ENCODE measurements around the gene ZDHHC20.

The ZDHHC20 gene

DNA sequence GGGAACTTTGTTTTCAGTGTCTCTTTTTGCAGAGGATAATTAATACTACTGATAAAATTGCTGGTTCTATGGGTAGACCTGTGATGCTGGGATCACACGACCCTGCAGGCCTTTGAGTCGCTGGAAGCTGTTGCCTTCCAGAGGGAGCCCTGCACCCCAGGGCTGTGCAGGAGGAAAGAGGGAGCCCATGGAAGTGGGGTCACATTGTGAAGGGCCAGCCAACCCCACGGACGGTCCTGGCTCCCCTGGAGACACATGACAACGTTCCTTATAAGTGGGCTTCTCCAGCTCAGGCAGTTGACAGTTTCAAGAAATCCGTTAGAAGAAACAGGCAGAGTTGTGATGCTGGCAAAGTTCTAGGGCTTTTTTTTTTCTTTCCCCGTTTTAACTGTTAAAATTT is 98.0 kb downstream of the ZDHHC20 start:
- no peak for DNase-seq (ENCODE audit: low spot score)

DNA sequence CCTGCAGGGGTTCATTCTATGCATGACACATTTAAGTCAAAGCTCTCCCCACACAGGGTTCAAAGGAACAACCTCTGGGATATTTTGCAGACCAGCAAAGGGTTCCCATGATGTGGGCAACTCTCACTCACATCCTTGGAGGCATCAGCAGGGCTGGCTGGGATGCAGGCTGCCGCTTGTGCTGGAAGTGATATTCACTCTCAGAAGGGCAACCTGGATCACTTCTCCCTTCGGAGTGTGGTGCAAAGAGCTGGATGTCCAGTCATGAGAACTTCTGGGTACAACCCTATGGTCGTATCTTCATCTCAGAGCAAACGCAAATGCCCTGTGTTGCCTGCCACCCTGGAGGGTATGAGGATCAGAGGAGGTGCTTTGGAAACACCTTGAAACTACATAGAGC is 98.6 kb downstream of the ZDHHC20 start:
- DNase-seq (ENCODE audit: low spot score) = no peak

DNA sequence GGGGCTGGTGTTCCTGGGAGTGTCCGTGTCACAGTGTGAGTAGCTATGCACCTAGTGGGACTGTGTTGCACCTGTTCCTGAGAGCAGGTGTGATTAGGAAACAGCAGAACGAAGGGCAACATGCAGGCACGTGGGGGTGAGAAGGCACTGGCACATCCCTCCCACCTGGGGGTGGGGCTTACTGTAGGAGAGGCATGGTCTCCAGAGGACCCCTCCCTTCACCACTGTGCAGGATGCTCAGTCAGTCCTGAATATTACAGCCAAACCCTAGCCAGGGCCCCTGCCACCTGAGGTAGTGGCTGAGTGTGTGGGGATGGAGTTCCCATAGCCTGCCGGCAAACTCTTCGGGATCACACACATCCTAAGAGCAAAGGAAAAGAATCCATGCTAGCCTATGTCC is 99.2 kb downstream of the ZDHHC20 start:
- no peak for DNase-seq (ENCODE audit: low spot score)

DNA sequence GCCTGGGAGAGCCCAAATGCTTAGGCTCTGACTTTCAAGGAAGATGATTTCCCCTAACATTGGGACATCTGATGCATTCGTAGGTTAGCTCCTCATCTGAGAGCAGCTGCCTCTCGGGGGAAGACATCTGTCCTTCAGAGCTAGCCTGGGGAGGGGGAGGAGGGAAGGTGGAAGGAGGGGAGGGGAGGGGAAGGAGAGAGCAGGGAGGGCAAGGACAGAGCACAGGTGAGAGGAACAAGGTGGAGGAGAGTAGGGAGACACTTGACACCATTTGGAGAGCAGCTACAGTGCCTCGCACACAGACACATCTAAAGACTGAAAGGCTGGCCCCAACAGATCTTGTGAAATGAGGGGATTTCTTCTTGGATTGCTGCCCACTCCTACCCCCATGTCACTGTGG is 103.8 kb downstream of the ZDHHC20 start:
- no peak for DNase-seq (ENCODE audit: low spot score)

DNA sequence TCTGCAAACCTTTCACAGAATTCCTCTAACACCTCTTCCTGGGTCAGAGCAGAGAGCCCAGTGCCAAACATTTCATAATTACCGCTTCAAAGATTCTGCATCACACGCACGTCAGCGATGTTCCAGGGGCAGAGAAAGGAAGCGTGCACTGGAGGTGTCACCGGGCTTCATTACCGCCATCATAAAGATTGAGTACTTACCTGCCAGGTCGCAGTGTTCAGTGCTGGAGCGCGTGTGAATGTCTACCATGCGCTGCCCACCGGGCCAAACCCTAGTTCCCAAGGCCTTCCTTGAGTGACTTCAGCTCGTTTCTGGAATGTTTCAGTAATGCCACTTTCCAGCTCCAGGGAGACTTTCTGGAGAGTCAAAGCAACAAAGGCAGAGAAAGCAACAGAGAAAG is 104.4 kb downstream of the ZDHHC20 start:
- no peak for DNase-seq (ENCODE audit: low spot score)

DNA sequence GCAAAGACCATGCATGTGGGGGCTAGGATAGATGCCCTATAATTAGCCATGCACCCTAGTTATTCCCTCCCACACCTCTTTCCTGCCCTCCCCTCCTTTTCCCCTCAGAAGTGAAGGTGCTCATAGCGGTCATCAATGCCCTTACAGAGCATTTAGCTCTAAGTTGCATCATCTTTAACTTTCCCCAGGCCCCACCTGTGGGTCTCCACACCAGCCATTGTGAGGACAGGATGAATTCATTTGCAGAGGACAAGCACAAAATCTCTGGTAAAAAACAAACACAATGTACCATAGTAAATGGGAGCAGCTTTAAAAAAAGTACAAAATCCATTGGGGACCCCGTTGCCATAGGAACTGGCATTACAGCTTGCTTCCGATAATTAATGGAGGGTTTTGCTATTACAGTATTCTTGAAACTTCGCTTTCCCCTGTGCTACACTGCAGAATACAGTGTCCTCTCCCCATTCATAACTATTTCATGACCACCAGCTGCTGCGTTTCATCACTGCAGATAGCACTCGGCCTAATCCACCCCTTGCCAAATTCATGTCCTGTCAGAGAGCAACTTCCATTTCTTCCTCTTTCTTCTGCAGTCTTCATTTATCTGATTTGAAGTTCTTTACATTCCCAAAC is 110.5 kb downstream of the ZDHHC20 start:
- no peak for DNase-seq (ENCODE audit: low spot score)

DNA sequence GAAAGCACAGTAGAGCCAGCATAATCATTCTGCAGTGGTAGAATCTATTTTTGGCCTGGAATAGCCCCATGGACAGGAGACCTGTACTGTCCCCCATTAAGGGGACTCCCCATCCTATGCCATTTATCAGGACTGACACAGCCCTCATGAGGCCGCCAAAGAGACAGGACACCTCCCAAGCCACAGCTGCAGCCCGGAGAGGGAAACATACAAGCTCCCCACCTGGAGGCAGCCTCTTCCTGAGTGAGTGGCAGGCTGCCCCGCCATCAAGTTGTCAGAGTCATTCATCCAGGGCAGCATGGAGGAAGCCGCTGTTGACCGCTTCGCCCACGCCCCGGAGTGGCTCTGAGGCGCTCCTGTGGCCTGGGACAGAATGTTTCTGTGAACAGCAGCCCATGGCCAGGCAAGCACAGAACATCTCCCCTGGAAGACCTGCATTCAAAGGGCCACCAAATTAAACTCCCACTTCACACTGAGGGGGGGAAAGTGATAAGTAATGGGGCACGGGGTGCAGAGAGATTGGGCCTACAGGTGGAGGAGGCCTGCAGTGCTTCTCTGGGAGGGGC is 111.3 kb downstream of the ZDHHC20 start:
- DNase-seq (ENCODE audit: low spot score) = no peak

DNA sequence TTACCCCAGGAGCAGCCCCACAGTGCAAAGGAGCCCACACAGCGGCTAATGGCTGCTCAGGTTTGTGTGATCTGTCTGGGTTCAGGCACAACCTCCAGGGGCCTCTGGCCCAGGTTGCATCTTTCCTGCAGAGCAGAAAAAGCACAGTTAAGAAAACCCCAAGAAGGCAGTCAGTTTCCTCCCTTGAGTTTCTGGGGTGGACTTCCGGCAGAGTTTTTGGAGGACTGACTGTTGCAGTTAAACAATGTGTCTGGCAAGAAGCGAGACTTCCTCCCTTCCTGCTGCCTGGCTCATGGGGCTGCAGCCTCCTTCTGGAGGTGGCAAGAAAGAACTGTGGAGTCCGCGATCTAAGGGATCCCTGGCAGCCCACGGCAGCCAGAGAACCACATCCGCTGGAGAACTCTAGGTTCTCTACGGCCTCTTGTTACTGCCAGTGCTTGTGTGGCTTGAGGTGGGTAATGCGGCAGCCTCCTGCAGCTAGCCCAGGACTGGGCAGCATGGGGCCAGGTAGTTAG is 114.4 kb downstream of the ZDHHC20 start:
- DNase-seq (ENCODE audit: low spot score) = no peak

DNA sequence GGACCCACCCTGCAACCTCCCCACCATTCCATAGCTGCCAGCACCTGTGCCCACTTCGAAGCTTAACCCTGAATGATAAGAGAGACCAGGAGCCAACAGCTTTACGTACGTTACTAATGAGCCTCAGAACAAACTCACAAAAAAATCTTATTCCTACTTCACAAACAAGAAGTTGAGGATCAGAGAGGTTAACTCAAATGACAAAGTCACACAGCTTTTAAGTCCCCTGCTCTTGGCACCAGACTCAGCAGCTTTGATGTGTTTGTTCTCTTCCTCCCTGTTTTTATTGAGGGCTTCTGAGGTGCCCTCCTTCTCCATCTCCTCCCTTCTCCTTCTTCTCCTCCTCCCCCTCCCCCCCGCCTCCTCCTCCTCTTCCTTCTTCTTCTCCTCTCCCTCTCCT is 115.4 kb downstream of the ZDHHC20 start:
- DNase-seq (ENCODE audit: low spot score) = no peak

DNA sequence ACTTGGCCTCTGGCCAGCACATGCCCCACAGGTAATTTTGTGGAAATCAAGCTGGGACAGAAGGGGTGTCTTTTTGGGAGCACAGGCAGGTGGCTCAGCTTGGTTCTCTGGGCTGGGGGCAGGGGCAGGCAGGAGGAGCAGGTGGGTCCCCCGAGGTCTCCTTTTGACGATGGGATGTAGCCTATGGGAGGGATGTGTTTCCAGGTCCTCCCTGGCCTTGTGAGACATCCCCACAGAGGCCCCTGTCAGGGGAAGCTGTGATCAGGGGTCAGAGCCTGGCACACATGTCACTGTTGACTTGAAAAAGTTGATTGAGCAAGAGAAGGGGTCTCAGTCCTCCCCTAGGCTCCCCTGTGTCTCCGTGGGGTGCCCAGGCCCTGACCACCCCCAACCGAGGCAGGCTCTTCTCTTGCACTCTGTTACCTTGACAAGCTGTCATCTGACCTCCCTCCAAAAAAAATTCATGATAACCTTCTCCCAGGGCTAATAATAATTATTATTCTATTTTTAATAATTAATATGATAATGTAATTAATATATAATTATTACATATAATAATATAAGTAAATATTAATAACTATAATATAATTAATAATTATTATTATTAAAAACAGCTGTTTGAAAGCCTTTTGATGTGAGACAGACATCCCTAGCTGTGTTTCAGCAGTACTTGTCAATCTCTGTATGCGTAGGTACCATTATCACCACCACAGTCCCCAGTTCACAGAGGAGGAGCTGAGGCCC is 116.2 kb downstream of the ZDHHC20 start:
- DNase-seq (ENCODE audit: low spot score) = no peak

DNA sequence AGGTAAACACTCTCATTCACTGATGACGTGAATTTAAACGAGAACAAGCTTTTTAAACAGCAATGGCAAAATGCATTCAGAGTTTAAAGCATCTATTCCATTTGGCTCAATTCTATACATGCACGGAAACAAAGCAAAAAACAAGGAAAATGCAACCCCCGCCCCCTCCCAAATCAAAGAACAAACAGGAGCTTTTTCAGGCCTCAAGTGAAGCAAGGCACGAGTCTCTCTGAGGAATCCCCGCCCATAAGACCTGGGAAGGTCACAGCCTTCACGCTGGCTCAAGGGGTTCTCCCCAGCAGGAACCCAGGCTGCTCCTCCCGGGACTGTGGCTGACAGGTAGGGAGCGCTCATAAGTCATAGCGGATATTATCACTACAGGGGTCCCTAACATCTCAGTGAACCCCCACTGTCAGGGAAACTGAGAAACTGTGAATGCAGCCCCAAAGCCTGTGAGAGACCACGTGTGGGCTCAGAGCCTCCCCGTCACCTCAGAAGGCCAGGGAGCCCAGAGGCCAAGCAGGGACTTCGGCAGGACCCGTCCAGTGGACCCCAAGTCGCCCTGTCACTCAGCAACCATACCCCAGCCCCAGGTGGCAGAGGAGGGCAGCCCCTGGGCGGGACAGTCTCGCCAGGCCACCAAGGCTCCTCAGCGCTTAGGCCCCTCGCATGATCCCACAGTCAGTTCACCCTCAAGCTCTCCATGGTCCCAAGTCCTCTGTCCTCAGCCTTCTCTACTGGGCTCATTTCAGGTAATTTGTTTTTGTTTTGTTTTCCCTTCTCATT is 117.3 kb downstream of the ZDHHC20 start:
- no peak for DNase-seq (ENCODE audit: low spot score)

DNA sequence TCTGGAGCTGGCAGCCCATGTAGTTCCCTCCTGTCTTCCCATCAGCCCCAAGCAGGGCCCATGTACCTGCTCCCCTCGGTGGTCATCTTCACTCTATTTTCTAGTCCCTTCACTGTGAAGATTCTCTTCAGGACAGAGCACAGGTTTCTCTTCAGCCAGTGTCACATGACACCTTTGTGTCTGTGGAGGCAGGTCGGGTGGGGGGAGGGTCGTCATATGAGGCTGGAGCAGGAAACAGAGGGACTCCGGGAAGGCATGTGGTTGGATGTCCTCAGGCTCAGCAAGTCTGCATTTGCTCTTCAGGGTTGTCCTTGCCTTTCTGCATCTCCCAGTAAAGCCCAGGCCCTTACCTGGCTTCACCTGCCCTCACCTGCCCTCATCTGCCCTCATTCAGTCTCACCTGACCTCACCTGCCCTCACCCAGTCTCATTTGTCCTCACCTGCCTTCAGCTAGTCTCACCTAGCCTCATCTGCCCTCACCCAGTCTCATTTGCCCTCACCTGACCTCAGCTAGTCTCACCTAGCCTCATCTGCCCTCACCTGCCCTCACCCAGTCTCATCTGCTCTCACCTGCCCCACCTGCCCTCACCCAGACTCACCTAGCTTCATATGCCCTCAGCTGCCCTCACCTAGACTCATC is 120.3 kb downstream of the ZDHHC20 start:
- DNase-seq (ENCODE audit: low spot score) = no peak

DNA sequence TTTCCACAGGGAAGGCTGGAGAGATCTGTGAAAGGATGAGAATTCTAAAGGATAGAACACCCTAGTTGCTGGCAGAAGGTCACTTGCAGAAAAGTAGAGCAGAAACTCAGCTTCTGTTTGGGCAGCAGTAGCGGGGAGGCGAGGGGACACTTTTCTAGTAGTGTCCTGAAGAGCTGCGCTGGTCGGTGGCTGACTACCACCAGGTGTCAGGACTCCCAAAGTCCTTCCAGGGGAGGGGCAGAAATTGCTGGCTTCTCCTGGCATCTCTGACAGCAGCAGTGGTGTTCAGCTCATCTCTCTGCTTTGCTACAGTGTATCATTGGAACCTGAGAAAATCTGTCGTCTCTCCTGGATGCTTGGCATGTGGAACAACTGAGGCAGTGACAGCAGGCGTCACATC is 120.9 kb downstream of the ZDHHC20 start:
- DNase-seq (ENCODE audit: low spot score) = no peak

DNA sequence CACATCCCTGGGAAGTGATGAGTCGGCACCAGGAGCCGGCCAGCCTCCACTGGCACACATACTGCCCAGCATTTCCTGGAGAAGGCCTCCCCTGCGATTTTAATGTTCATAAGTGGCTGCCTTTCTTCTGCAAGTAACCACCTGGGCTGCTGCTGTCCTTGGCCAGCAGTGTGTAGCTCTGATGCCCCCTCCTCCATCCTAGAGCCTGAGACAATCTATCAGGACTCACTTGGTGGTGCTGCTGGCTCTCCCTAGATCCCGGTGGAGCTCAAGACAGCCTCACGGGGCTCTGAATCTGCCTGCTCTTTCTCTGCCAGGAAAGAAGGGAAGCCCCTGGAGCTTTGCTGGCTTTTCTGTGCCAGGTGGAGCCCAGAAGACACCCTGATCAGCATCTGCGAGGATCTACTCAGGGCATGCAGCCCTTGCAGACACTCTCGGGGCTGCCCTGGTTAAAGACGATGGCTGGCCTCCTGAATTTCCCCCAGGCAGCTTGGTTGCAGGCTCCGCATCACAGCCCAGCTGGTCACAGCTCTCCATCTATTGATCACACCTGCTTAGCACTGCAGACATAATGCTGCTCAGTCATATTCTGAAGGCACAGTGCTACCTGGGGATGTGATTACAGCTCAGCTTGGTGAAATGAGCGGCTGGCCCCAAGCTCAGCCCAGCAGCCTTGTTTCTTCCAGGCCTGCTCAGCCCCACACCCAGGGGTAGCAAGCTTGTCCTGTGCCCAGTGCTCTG is 122.3 kb downstream of the ZDHHC20 start:
- no peak for DNase-seq (ENCODE audit: low spot score)

DNA sequence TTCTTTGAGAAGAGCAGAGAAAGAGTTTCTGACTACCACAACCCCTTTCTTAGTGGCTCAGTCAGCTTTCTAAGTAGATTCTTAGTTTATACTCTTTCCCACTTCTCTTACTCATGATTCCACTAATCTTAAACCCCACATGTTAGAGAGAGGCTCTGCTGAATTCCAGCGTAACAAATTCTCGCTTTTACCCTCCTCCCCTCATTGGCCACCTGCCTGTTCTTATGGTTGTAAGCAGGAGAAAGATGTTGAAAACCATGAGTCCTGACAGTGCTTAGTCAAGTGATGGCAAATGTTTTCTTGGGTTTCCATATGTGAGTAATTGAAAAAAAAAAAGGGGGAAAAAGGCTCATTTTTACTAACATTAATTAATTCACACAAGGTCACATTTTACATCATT is 125.9 kb downstream of the ZDHHC20 start:
- DNase-seq (ENCODE audit: low spot score) = no peak

DNA sequence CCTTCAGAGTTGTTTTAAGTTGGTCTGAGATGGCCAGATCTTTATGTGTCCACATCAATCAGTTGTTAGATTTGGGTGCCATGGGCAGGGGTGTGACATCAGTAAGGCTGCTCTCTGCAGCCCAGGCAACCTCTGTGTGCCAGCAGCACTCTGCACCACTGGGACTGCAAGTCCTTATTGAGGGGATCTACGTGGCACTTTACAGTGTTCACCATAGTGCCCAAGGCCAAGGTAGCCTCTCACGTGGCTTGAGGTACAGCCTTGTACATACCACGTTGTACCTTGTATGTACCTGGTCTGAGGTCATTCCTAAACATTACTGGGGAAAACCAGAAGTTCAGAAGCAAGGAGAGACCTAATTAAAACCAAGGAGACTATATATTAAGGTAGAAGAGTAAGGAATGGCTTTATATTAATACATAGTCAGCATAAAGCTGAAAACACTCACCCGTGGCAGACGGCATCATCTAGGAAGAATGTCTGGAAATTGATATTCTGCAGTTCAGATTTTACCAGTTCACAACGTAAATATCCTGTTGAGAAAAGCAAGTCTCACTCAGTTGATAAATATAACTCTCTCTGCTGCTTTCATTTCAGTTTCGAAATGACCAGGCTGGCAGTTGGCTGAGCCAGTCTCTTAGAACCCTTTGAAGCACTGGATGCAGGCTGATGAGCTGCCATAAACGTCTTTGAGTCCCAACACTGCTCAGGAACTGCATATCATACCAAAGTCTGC is 128.8 kb downstream of the ZDHHC20 start:
- no peak for DNase-seq (ENCODE audit: low spot score)

DNA sequence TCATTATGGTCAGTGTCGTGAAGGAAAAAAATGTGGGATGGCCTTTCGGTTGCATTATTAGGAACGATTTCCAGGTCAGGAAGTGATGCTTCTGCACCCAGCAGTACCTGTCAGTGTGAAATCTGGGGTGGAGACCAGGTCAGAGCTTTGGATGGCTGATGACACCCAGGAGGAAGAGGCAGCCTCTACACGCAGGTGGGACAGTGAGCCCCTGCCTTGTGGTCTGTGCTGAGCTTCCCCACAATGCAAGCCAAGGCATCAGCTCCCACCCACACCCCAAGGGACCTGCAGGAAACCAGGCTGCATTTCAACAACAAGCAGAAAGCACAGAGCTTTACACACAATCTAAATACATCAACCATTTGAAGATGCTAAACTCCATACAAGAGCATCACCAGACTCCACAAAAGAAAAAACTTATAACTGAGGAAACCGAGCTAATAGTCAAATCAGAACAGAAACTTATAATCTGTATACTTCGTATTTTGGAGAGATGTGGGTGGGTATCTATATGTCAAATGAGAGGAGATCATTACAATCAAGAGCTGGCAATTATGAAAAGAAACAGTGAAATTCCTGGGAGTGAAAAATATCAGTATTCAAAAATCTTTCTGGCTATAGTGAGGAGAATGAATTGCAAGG is 130.1 kb downstream of the ZDHHC20 start:
- DNase-seq (ENCODE audit: low spot score) = no peak

DNA sequence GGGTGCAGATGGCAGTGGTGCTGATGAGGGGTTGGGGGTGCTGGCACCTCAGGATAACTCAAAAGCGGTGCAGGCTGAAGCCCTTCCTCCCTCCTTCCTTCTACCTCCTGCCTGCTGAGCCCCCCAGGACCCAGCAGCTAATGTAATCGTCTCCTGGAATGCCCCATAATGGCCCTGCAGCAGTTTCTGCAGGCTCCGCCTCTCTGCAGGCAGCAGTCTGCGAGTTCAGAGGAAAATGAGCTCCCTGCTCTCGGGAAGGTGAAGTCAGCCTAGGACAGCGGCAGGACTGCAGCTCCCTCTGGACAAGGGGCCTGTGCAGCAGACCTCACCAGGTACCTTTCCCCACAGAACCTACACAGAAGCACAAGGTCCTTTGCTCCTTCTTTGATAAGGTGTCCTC is 130.9 kb downstream of the ZDHHC20 start:
- DNase-seq (ENCODE audit: low spot score) = no peak

DNA sequence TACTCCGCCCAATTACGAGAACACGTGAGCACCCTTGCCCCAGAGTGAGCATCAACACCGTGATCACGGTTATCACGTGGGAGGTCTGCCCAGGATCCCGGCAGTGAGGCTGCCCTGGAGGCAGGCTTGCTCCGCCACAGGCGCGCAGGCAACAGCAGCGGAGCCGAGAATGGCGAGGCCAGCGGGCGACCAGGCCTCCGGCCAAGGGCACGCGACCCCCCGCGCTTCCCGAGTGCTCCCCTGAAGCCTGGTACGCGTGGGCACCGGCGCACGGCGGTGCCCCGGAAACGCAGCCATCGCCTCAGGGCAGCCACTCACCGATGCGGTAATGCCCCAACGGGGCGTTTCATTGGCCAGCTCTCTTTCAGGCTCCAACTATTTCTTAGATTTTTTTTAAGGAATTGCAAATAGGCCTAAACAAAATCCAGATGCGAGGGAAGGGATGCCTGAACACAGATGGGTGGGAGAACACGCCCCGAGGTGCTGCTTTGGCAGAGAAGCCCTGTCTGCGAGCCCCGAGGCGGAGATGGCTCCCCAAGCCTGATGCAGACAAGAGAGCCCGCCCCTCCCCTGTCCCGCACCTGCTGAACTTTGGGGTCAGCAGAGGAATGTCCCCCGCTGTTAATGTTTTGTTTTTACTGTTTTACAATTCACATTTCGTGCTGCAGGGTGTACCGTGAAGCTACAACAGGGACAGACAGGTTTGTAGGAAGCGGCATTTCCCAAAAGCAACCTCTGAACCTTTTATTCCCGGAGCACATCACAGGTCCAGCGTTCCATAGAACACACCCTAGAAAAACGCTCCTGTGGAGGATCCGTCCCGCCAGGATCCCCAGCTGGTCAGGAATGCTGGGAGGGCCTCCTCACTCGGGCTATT is 132.7 kb downstream of the ZDHHC20 start:
- no peak for DNase-seq (ENCODE audit: low spot score)
